Endothelial cell of umbilical vein (primary cell): ENCODE data around the gene GJC3. TPM values are rescaled to one million over a fixed set of nuclear protein-coding genes. Genes with fewer than 3 reads are reported as not detected.
"Not testable (repeated sequence)": the region's sequence is repeated elsewhere in the genome, so short reads cannot be mapped to it uniquely, and the experiment has no call there.

Experiments
- BruUV-seq: library from RNA; stranded (reverse); fragments of 400-500 nt; replicated peaks from 2 replicates; lab custom pipeline; 2021; lab: Mats Ljungman, UMichigan
- CTCF ChIA-PET: fragments of 300-600, 350-600 bp; sonication (Branson Sonifier 250); formaldehyde crosslinking; loops from one replicate; lab custom pipeline; 2021; ENCODE audit warnings: antibody characterized with exemption, inconsistent platforms; lab: Charles Lee
- POLR2A ChIA-PET: fragments of 300-600, 350-600 bp; sonication (Branson Sonifier 250); formaldehyde crosslinking; loops from one replicate; lab custom pipeline; 2021; ENCODE audit warnings: antibody characterized with exemption, inconsistent platforms; lab: Charles Lee
- DNase-seq: peaks from one replicate; pipeline ENCODE4 v3.0.0-alpha.2; 2011; ENCODE audit warnings: low read depth, low spot score
- FAIRE-seq: peaks from 2 replicates; lab custom pipeline; 2011; peaks lifted over from hg19 to GRCh38; lab: Jason Lieb, UNC
- H2AFZ ChIP-seq: 2 replicates; pipeline ENCODE4 v1.6.0; 2012; ENCODE audit warnings: low read depth, low read length, control low read depth, inconsistent platforms
- H3K27ac ChIP-seq: 2 replicates; pipeline ENCODE4 v1.5.1; 2011; ENCODE audit warnings: low read depth, mild to moderate bottlenecking, control low read depth, low read length, moderate library complexity; ENCODE audit not compliant: insufficient read depth
- H3K27me3 ChIP-seq, 2 experiments: 2 replicates each; pipeline versions ENCODE4 v1.6.0 to v1.6.1; 2011; ENCODE audit warnings: low read length in 2 of 2, mixed read lengths in 1 of 2; ENCODE audit not compliant: control insufficient read depth in 2 of 2, insufficient read depth in 2 of 2
- H3K36me3 ChIP-seq, 2 experiments: 2 replicates in 1 of 2; 3 replicates in 1 of 2; pipeline ENCODE4 v1.5.1; 2011; ENCODE audit warnings: low read length in 2 of 2, mild to moderate bottlenecking in 1 of 2, moderate library complexity in 1 of 2; ENCODE audit not compliant: control insufficient read depth in 2 of 2, insufficient read depth in 2 of 2; ENCODE audit errors: extremely low read depth in 1 of 2
- H3K4me1 ChIP-seq: 3 replicates; pipeline ENCODE4 v1.5.1; 2011; ENCODE audit warnings: mild to moderate bottlenecking, low read length; ENCODE audit not compliant: control insufficient read depth, insufficient read depth; ENCODE audit errors: extremely low read depth
- H3K4me2 ChIP-seq: 2 replicates; pipeline ENCODE4 v1.6.1; 2011; ENCODE audit warnings: low read length, control low read depth, mixed read lengths; ENCODE audit not compliant: insufficient read depth
- H3K4me3 ChIP-seq, 3 experiments: fragments of 200-600 bp in 1 of 3; sonication (generic), shearing (Covaris generic) in 1 of 3; replicated peaks in 1 of 3; 2 replicates each; pipeline ENCODE4 v1.5.1; 2011 to 2016; ENCODE audit warnings: control low read depth in 3 of 3, low read length in 3 of 3, mild to moderate bottlenecking in 2 of 3, inconsistent platforms in 1 of 3, low read depth in 1 of 3, moderate library complexity in 1 of 3; ENCODE audit not compliant: insufficient read depth in 1 of 3
- H3K79me2 ChIP-seq: 2 replicates; pipeline ENCODE4 v1.6.0; 2012; ENCODE audit warnings: low read length, inconsistent platforms; ENCODE audit not compliant: control insufficient read depth, insufficient read depth
- H3K9ac ChIP-seq: replicated peaks from 2 replicates; pipeline ENCODE3; 2011; ENCODE audit warnings: low read length, control low read depth; ENCODE audit not compliant: insufficient read depth; ENCODE audit errors: extremely low read depth
- H3K9me1 ChIP-seq: replicated peaks from 3 replicates; pipeline ENCODE4 v1.6.0; 2011; ENCODE audit warnings: mild to moderate bottlenecking, low read length; ENCODE audit not compliant: control insufficient read depth, insufficient read depth; ENCODE audit errors: extremely low read depth
- H3K9me3 ChIP-seq: replicated peaks from 2 replicates; pipeline ENCODE4 v1.5.1; 2012; ENCODE audit warnings: low read length, inconsistent platforms; ENCODE audit not compliant: control insufficient read depth, insufficient read depth
- H4K20me1 ChIP-seq: replicated peaks from 2 replicates; pipeline ENCODE3; 2011; ENCODE audit warnings: mild to moderate bottlenecking, low read length; ENCODE audit not compliant: control insufficient read depth, insufficient read depth; ENCODE audit errors: extremely low read depth
- EZH2 ChIP-seq: IDR thresholded peaks from 2 replicates; pipeline ENCODE4 v1.6.1; 2012; ENCODE audit warnings: borderline replicate concordance, low read depth, mild to moderate bottlenecking, moderate library complexity, low read length, inconsistent platforms; ENCODE audit not compliant: severe bottlenecking
- FOS ChIP-seq: IDR thresholded peaks from 2 replicates; pipeline ENCODE4 v1.6.1; 2011; ENCODE audit warnings: mild to moderate bottlenecking, low read length, moderate library complexity, borderline replicate concordance; ENCODE audit not compliant: insufficient read depth
- GATA2 ChIP-seq: IDR thresholded peaks from 2 replicates; pipeline ENCODE4 v1.7.0; 2011; ENCODE audit warnings: low read depth, mild to moderate bottlenecking, moderate library complexity, mixed read lengths, low read length; ENCODE audit not compliant: insufficient read length, insufficient read depth
- JUN ChIP-seq: IDR thresholded peaks from 2 replicates; pipeline ENCODE4 v1.6.1; 2011; ENCODE audit warnings: borderline replicate concordance, low read depth; ENCODE audit not compliant: insufficient read length, insufficient read depth
- MYC ChIP-seq: IDR thresholded peaks from one replicate; pipeline ENCODE4 v1.6.1; 2011; ENCODE audit warnings: mild to moderate bottlenecking, low read depth, low read length
- POLR2A ChIP-seq: IDR thresholded peaks from 2 replicates; pipeline ENCODE4 v1.6.1; 2012; ENCODE audit warnings: low read depth, mild to moderate bottlenecking, control low read depth, low read length
- POLR2AphosphoS5 ChIP-seq: IDR thresholded peaks from 2 replicates; pipeline ENCODE4 v1.6.1; 2012; ENCODE audit warnings: low read depth, mild to moderate bottlenecking, control low read depth, low read length, moderate library complexity; ENCODE audit not compliant: insufficient read depth
- dilution Hi-C: fragments of 300-500 bp; cut with MboI; formaldehyde crosslinking; loops from one replicate; pipeline ENCODE4 v1.15.0; 2019; ENCODE audit warnings: low sequenced_read_pairs; ENCODE audit not compliant: extremely low pct_ligation_motif_present
- intact Hi-C: fragments of 100-400 bp; cut with micrococcal nuclease; formaldehyde crosslinking; loops from one replicate; pipeline ENCODE4 v1.10.0; 2022
- polyA plus RNA-seq, 4 experiments: library from polyadenylated mRNA; depleted of rRNA in 3 of 4; stranded (reverse) in 3 of 4; unstranded in 1 of 4; fragments of >200 nt; gene quantifications; 2 replicates each; pipeline versions ENCODE4 v1.2.1 to v1.2.3, GENCODE V29; 2011 to 2012; ENCODE audit warnings: missing spikeins in 1 of 4
- total RNA-seq: library from RNA; stranded (reverse); gene quantifications from 2 replicates; pipeline ENCODE4 v1.2.3, GENCODE V29; 2021
- TF ChIP-seq, protein P1 (sequence below): IDR thresholded peaks from 2 replicates; pipeline ENCODE4 v1.6.1; 2011; ENCODE audit not compliant: insufficient read depth, insufficient read length
- TF ChIP-seq, protein P2 (sequence below), 2 donors: IDR thresholded peaks; 1 replicate in 1 of 2; 2 replicates in 1 of 2; pipeline ENCODE4 v1.5.1; 2011; ENCODE audit warnings: low read length in 2 of 2, mild to moderate bottlenecking in 2 of 2, moderate library complexity in 2 of 2, control low read depth in 1 of 2, inconsistent platforms in 1 of 2, low read depth in 1 of 2; ENCODE audit not compliant: insufficient read depth in 1 of 2; ENCODE audit errors: extremely low read depth in 1 of 2

Gene GJC3
- total and polyA plus RNA-seq, 2 donors (not counting 3 experiments of a cell fraction or from before 2014, with no cell fraction given), result 0.28 TPM; not detected in 1

- no peaks in the 10 kb centered on the region for H3K4me1 ChIP-seq
- intact Hi-C loops (no loop called here), dilution Hi-C loops (no loop called here)
- DNase-seq (no peak), FAIRE-seq (no peak)
- H3K79me2 ChIP-seq, result no peaks in the 10 kb centered on the region
- H3K9ac ChIP-seq, result no peak overlapping the region
- no peaks in the 10 kb centered on the region for H3K9me3 ChIP-seq
- H3K4me2 ChIP-seq, result no peak overlapping the region
- H4K20me1 ChIP-seq, result no peaks in the 10 kb centered on the region
- TF ChIP-seq POLR2AphosphoS5 (no peak), POLR2A (no peak), GATA2 (no peak), MYC (no peak), FOS (no peak), EZH2 (no peak), JUN (no peak)
- TF ChIP-seq, protein P1, sequence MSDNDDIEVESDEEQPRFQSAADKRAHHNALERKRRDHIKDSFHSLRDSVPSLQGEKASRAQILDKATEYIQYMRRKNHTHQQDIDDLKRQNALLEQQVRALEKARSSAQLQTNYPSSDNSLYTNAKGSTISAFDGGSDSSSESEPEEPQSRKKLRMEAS, result no peak
- TF ChIP-seq, protein P2, sequence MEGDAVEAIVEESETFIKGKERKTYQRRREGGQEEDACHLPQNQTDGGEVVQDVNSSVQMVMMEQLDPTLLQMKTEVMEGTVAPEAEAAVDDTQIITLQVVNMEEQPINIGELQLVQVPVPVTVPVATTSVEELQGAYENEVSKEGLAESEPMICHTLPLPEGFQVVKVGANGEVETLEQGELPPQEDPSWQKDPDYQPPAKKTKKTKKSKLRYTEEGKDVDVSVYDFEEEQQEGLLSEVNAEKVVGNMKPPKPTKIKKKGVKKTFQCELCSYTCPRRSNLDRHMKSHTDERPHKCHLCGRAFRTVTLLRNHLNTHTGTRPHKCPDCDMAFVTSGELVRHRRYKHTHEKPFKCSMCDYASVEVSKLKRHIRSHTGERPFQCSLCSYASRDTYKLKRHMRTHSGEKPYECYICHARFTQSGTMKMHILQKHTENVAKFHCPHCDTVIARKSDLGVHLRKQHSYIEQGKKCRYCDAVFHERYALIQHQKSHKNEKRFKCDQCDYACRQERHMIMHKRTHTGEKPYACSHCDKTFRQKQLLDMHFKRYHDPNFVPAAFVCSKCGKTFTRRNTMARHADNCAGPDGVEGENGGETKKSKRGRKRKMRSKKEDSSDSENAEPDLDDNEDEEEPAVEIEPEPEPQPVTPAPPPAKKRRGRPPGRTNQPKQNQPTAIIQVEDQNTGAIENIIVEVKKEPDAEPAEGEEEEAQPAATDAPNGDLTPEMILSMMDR (IDR thresholded peaks at IDR 0.05; ENCODE audit: extremely low read depth in 1 of 2, insufficient read depth in 1 of 2, low read depth in 1 of 2, low read length in 2 of 2), result no peak
- ChIA-PET POLR2A (interaction anchor here (0.7 kb wide), 1 partner anchor 18 kb away, joined by 4 read pairs; no protein-coding TSS in a partner anchor), CTCF (interaction anchor here (0.6 to 2.0 kb wide), 6 partner anchors 14 to 98 kb away, joined by 3 to 11 read pairs (median 3); no protein-coding TSS in a partner anchor)
- no peak overlapping the region for H3K4me3 ChIP-seq
- H3K36me3 ChIP-seq, result no peaks in the 10 kb centered on the region
- peaks cover 0 to 6% of the 10 kb centered on the region in 2 experiments for H3K27me3 ChIP-seq
- no peak overlapping the region for H2AFZ ChIP-seq
- BruUV-seq, result no TSS peak
- no peaks in the 10 kb centered on the region for H3K9me1 ChIP-seq
- H3K27ac ChIP-seq, result no peak overlapping the region
Measured at GRCh38 chr7:99955247-99955646, 25.8 kb upstream of the GJC3 start.

DNA sequence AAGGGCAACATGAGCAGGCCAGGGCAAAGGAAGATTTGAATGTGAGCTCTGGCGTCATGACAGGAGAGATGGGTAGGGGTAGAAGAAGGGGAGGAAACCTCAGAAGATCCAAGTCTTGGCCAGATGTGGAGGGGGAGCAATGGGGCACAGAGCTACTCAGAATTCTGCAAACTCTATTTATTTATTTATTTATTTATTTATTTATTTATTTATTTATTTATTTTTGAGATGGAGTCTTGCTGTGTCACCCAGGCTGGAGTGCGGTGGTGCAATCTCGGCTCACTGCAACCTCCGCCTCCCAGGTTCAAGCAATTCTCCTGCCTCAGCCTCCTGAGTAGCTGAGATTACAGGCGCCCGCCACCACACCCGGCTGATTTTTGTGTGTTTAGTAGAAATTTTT, 25.2 kb upstream of the GJC3 start:
- intact Hi-C loops, dilution Hi-C loops, H3K4me1 ChIP-seq, H2AFZ ChIP-seq, H3K27me3 ChIP-seq, FAIRE-seq, H3K36me3 ChIP-seq, H4K20me1 ChIP-seq, H3K79me2 ChIP-seq, H3K9me1 ChIP-seq, H3K4me3 ChIP-seq, H3K9ac ChIP-seq, H3K4me2 ChIP-seq, DNase-seq, H3K9me3 ChIP-seq, H3K27ac ChIP-seq, POLR2A ChIA-PET, BruUV-seq: not testable (repeated sequence)
- CTCF ChIA-PET, result interaction anchor here (0.6 to 2.0 kb wide), 3 partner anchors 25 to 99 kb away, joined by 3 to 11 read pairs (median 3); no protein-coding TSS in a partner anchor
